Urinary bladder (tissue), 4 donors: ENCODE data around the gene GIMAP1. TPM values are rescaled to one million over a fixed set of nuclear protein-coding genes. Genes with fewer than 3 reads are reported as not detected.
A peak's percentile ranks its signal among the peaks of the same experiment; 100 is the strongest.

ENCODE experiments used
- DNase-seq: peaks from one replicate; pipeline ENCODE4 v3.0.0-alpha.2; 2015; ENCODE audit errors: extremely low spot score
- H3K27ac ChIP-seq: one replicate; pipeline ENCODE4 v1.5.1; 2013; ENCODE audit warnings: low read depth, mild to moderate bottlenecking, moderate library complexity
- H3K36me3 ChIP-seq: one replicate; pipeline ENCODE4 v1.6.1; 2013; ENCODE audit warnings: mild to moderate bottlenecking, moderate library complexity; ENCODE audit not compliant: insufficient read depth
- H3K4me1 ChIP-seq: one replicate; pipeline ENCODE4 v1.6.1; 2013; ENCODE audit warnings: mild to moderate bottlenecking, moderate library complexity; ENCODE audit not compliant: insufficient read depth
- H3K4me3 ChIP-seq: one replicate; pipeline ENCODE4 v1.5.1; 2013; ENCODE audit warnings: low read depth, low read length
- WGBS: extraction: QIAGEN DNeasy Blood & Tissue Kit; methylation state at CpG from one replicate; pipeline ENCODE4 v1.1.7; 2013; 5-methylcytosine and 5-hydroxymethylcytosine counted together
- polyA plus RNA-seq: library from polyadenylated mRNA; stranded (reverse); fragments of 200-250 nt; gene quantifications from one replicate; pipeline ENCODE4 v1.2.3, GENCODE V29; 2013
- total RNA-seq: library from RNA; depleted of rRNA; stranded (reverse); fragments of >200 nt; gene quantifications from one replicate; pipeline ENCODE4 v1.2.3, GENCODE V29; 2014
- donor health status: healthy with polysubstance abuse.
- donor health status: healthy.

The GIMAP1 gene
- total and polyA plus RNA-seq, 2 donors: 4.9 to 8.0 TPM

DNA sequence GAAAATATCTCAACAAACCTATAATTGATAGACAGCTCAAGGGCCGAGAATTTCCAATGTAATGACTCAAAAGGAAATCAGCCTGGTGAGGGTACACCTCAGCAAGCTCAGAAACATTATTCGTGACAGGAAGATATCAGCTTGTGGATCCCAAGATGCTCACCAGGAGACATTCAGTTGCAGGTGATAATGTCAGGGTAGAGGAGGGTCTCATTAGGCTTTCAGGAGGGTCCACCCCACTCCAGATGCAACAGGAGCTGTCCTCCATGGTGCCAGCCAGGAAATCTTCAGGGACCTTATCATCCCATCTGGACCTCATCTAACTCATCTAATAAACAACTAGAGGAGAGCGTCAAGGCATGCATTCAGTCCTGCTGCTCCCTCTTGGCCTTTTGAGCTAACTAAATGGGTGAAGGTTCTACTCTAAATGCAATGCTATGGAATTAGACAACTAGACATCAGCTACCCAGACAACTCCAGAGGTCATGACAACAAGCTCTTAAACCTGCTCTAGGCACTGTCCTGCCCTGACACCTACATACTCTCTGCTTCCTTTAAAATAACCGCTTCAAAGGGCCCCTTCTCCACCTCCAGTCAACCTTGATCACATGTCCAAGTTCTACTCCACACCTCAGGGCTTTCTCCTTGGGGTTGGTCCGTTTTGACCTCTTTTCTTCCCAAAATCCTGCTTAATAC is 16.5 kb downstream of the GIMAP1 start:
- no peaks in the 10 kb centered on the region for H3K36me3 ChIP-seq
- 57% methylated on average over 5 of the region's 5 CpGs for WGBS
- no peaks in the 10 kb centered on the region for H3K4me1 ChIP-seq
- H3K27ac ChIP-seq: no peak overlapping the region
- no peak for DNase-seq
- no peak overlapping the region for H3K4me3 ChIP-seq

DNA sequence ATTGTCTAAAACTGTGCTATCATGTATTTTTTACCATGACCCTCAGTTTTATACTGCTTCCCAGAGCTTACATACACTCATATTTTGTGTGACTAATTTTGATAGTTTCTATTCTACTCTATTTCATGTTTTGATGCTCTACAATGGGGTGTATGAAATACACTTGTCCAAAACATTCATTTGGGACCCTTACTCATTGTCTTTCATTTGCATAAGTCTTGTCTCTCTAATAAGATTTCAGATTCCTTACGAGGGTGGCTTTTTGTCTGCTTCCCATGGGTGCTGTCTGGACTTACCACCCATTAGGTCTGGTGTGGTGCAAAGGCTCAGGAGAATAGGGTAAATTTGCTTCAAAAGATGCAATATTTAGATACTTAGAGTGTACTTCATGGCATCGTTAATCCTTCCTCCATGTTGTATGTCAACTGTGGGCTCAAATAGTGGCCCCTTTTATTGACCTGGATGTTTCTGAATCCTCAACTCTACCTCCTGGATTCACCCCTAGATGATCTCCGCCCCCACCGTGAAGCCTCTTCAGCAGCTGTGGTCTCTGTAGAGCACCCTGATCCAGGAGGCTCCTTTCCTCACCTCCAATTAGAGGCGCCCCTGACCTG is 17.2 kb downstream of the GIMAP1 start:
- Histone ChIP-seq H3K27ac (no peak overlapping the region), H3K4me1 (no peaks in the 10 kb centered on the region), H3K36me3 (no peaks in the 10 kb centered on the region), H3K4me3 (no peak overlapping the region)
- DNase-seq: no peak
- 86% methylated on average over 5 of the region's 5 CpGs for WGBS

DNA sequence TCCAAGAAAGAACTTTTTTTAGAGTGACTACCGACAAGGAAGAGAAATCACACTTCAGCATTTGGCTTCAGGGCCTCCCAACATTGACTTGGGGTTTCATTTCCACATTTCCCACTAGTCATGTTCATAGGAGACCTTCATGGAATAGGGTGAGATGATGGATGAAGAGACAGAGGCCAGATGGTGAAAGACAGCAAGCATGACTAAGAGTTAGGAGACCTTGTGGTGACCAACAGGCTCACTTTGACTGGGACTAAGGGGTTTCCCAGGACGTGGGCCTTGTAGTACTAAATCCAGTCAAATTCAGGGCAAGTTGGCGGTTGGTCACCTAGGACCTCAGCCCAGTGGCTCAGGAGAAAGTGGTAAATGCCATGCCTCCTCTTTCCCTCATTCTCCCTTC is 17.8 kb downstream of the GIMAP1 start:
- Histone ChIP-seq H3K4me1 (no peaks in the 10 kb centered on the region), H3K4me3 (no peak overlapping the region), H3K36me3 (no peaks in the 10 kb centered on the region), H3K27ac (no peak overlapping the region)
- no peak for DNase-seq
- 82% methylated on average over 3 of the region's 3 CpGs for WGBS

DNA sequence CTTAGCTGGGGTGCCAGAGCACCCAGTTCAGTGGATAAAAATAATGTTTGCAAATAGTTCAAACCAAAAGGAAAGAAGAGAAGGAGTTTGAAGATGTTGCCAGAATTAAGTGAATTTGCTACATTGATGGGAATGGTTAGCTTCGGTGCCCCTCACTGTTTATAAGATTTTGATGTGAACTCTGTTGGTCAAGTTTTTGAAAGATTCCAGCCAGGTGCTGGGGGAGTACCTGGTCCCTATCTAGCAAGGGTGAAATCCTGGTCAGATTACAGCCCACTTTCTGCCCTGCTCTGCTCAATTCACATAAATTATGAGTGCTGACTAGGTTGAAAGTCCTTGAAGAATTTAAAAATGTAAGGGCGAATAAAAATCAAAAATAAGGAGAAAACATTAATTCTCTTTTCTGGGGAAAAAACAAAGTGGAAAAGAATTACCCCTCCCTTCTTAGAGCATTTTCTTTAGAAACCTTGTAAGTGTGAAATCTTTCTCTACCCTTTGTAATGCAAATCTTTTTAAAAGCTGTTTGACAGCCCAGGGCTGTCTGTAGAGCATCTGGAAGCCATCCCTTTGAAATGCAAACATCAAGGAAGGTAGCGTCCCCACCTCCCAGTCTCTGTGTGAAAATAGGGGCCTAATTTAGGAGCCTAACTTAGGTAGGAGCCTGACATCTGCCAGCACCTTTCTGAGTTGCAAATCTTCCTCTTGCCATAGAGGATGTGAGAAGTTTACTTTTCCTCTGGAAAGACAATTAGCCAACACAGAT is 19.4 kb downstream of the GIMAP1 start:
- Histone ChIP-seq H3K4me1 (no peaks in the 10 kb centered on the region), H3K36me3 (no peaks in the 10 kb centered on the region), H3K4me3 (no peak overlapping the region), H3K27ac (no peak overlapping the region)
- WGBS: 41% methylated on average over 3 of the region's 3 CpGs
- DNase-seq: no peak

DNA sequence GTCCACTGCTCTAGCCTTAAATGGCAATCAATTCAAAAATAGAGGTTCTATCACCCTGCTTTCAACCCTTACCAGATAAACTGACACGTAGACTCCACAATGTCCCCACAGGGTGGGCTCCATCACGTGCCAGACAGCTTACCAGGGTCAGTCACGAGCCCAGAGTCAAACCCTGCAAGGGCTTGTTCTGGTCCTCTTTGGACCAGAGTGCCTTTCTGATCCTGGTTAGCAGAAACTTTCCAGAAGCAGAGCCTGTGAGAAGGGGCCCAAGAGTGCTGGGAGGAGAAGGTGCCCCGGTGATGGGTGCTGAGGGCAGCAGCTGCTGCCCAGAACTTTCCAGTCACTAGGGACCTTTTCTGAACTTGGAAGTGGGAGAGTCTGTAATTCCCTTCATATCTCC is 20.5 kb downstream of the GIMAP1 start:
- WGBS: 49% methylated on average over 4 of the region's 4 CpGs
- no peak for DNase-seq
- H3K4me1 ChIP-seq: no peaks in the 10 kb centered on the region
- H3K27ac ChIP-seq: no peak overlapping the region
- H3K36me3 ChIP-seq: no peaks in the 10 kb centered on the region
- H3K4me3 ChIP-seq: peak overlapping the region; percentile 42

DNA sequence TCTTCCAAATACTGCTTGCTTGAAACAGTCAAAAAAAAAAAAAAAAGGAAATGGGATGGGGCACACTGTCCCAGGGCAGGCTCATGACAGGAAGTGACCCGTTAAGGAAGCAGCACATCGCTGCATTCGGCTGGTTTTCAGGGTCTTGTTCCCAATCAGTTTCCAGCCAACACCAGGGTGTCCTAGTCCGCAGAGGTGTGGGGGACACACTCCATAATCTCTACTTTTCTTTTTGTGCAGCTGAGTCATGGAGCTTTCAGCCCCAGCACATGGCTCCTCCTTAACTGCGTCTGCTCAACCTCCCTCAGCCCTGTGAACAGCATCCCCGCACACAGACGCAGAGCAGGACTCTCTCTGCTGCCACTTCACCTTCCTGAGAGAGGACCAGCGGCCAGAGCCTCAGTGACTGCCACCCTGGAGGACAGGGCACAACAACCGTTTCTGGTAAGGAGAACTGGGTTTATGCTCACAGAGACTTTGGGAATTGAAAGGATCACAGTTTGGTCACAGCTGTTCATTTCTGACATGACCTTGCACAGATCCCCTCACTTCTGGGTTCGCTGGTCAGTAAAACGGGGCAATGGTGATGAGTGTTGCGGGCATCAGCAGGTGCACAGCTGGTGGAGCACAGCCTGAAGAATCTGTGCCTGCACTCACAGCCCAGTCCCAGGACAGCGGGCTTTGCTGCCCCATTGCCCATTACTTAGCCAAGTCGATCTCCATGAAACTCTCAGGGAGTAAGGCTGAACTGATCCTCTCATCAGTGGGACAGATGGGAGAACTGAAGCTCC is 21.0 kb downstream of the GIMAP1 start, which contains the start of gene GIMAP5:
Gene GIMAP5 (plus strand): TSS at position 154 of the 791 bp plus-strand sequence. CDS start 3,467 bp downstream, outside the sequence.
- 31% methylated on average over 14 of the region's 14 CpGs for WGBS
- H3K4me1 ChIP-seq: no peaks in the 10 kb centered on the region
- H3K27ac ChIP-seq: no peak within 1 kb of the TSS
- H3K36me3 ChIP-seq: no peaks in the 10 kb centered on the region
- no peak for DNase-seq
- peak within 1 kb of the TSS; percentile 42 for H3K4me3 ChIP-seq

DNA sequence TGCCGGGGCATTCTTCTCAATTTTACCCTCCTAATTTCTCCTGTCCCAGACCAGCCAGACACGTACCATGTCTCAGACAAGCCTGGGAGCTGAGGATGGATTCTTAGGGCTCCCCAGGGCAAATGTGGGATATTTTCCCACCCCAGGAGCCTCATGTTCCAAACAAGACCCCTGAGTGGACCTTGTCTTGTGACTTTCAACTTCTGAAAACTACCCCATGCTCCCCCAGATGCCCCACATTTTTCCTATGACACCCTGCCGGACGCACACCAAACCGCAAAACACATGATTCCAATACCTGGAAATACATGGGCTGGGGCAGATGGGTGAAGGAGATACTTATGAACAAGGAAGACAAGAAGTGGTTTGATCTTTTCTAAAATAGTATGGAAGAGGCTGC is 21.7 kb downstream of the GIMAP1 start:
- WGBS: 71% methylated on average over 5 of the region's 5 CpGs
- no peak overlapping the region for H3K27ac ChIP-seq
- no peak for DNase-seq

DNA sequence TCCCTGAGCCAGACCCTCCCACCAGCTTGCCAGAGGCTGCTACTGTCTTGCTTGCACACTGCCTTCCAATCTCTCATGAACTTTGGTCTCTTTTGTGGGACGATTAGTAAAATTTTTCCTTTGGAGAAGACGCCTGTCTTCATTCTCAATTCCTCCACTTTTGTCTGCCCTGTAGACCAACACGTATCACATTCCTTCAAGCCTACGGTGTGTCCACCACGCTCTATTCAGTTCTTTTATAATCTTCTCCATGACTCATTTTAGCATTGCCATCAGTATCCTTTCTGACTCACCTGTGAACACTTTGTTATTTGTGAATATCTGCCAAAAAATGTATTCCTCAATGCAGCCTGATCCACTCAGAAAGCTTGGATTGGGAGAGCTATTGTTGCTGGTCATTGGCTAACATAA is 22.2 kb downstream of the GIMAP1 start:
- no peak for DNase-seq
- Histone ChIP-seq H3K4me1 (no peaks in the 10 kb centered on the region), H3K27ac (peak overlapping the region; percentile 28), H3K4me3 (peak overlapping the region; percentile 42), H3K36me3 (no peaks in the 10 kb centered on the region)
- 69% methylated on average over 5 of the region's 5 CpGs for WGBS

More for the DNA sequence above, 21.7 kb downstream of the GIMAP1 start:
- Histone ChIP-seq H3K4me1 (no peaks in the 10 kb centered on the region), H3K36me3 (no peaks in the 10 kb centered on the region), H3K4me3 (peak overlapping the region; percentile 42)

DNA sequence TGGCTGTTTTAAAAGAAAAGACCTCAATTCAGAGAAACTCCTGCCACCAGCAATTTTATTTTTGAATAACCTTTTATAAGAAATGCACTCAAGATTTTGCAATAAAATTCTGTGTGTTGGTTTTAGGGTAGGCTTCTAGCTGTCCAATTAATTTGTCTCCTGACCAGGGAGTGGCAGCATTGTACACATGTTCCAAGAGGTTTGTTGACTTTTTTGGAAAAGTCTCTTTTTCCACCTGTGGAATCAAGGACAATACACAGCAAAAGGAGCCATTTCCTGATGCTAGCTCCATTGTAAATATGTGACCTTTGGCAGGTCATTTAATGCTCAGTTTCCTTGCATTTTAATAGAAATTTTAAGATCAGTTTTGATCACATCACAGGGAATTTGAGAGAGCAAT is 22.6 kb downstream of the GIMAP1 start:
- Histone ChIP-seq H3K4me3 (peak overlapping the region; percentile 42), H3K27ac (no peak overlapping the region), H3K36me3 (no peaks in the 10 kb centered on the region), H3K4me1 (no peaks in the 10 kb centered on the region)
- DNase-seq: no peak

DNA sequence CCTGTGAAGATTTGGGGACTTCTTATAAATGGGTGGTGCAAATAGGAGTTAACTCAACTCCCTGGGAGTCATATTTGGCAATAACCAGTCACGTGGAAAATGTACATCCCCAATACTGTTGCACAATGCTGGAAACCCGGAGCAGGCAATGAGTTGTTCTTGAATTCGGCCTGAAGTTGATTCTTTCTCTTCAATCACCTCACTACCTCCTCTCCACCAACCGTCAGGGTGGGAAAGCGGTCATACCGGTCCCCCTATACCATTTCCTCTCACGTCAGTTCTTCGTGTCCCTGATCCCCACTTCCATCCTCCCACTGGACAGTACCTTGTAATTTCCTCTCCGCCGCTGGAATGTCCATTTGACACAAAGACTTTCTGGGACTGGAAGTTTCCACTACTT is 23.6 kb downstream of the GIMAP1 start:
- Histone ChIP-seq H3K4me3 (peak overlapping the region; percentile 4), H3K36me3 (no peaks in the 10 kb centered on the region), H3K4me1 (no peaks in the 10 kb centered on the region), H3K27ac (no peak overlapping the region)
- DNase-seq: no peak
- WGBS: 71% methylated on average over 10 of the region's 10 CpGs

DNA sequence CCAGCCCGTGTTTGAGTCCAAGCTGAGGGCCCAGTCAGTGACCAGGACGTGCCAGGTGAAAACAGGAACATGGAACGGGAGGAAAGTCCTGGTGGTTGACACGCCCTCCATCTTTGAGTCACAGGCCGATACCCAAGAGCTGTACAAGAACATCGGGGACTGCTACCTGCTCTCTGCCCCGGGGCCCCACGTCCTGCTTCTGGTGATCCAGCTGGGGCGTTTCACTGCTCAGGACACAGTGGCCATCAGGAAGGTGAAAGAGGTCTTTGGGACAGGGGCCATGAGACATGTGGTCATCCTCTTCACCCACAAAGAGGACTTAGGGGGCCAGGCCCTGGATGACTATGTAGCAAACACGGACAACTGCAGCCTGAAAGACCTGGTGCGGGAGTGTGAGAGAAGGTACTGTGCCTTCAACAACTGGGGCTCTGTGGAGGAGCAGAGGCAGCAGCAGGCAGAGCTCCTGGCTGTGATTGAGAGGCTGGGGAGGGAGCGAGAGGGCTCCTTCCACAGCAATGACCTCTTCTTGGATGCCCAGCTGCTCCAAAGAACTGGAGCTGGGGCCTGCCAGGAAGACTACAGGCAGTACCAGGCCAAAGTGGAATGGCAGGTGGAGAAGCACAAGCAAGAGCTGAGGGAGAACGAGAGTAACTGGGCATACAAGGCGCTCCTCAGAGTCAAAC is 26.0 kb downstream of the GIMAP1 start:
- Histone ChIP-seq H3K4me1 (no peaks in the 10 kb centered on the region), H3K36me3 (no peaks in the 10 kb centered on the region), H3K27ac (no peak overlapping the region), H3K4me3 (no peak overlapping the region)
- no peak for DNase-seq
- WGBS: 88% methylated on average over 14 of the region's 14 CpGs

DNA sequence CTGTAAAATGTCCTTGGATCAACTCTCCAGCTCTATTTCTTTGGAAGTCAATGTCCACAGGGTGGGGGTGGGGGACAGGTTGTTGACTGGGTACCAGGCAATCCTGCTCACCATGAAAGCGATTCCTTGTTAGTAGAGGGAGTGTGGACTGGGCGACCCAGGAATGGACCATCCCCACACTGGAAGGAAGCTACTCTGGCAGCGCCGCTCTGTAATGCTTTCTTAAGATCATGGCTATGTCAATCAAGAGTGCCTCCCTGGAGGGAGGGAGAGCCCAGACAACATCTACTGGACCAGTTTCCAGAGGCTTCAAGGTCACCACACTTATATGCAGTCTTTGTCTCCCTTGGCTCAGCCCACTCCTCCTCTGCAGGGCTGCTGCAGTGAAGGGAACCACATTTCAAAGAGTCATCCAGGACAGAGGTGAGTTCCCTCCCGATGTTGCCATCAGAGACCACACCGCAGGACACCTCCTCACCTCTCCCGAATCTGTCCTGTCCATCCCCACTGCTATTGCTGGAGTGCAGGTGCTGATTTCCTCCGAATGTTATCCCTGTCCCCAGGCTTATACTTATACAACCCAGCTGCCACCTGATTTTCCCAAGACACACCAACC is 27.7 kb downstream of the GIMAP1 start:
- Histone ChIP-seq H3K27ac (no peak overlapping the region), H3K36me3 (no peaks in the 10 kb centered on the region), H3K4me1 (no peaks in the 10 kb centered on the region), H3K4me3 (no peak overlapping the region)
- DNase-seq: no peak
- WGBS: 85% methylated on average over 8 of the region's 8 CpGs

DNA sequence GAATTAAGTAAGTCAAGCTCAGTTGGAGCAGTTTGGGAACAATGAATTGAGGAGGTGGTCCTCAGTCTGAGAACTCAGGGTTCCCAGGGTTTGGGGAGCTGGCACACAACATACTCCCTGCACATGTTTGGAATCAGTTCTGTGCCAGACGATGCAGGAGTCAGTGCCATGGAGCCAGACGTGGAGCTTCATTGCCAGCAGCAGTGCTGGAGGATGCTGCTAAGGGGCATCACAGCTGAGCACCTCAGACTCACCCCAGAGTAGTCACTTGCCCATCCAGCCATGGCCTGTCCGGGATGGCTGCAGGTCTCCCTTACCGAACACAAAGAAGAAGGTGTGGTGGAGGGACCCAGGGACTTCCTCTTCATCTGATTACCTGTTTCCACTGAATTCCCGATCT is 28.7 kb downstream of the GIMAP1 start:
- no peak for DNase-seq
- WGBS: 74% methylated on average over 5 of the region's 5 CpGs
- Histone ChIP-seq H3K4me1 (no peaks in the 10 kb centered on the region), H3K36me3 (no peaks in the 10 kb centered on the region), H3K27ac (no peak overlapping the region), H3K4me3 (no peak overlapping the region)
